Hepatocyte (in vitro differentiated cells): Measurements from ENCODE around the gene IER3.

Experiments used
- EZH2 ChIP-seq: fragments of 200-600 bp; sonication (generic); IDR thresholded peaks from 2 replicates; pipeline ENCODE4 v1.6.1; 2016; ENCODE audit warnings: antibody characterized with exemption, mild to moderate bottlenecking, borderline replicate concordance
- TF ChIP-seq, protein P1 (sequence below): fragments of 200-600 bp; sonication (generic); IDR thresholded peaks from 2 replicates; pipeline ENCODE4 v1.5.1; 2016; ENCODE audit warnings: antibody characterized with exemption, mild to moderate bottlenecking; ENCODE audit not compliant: poor library complexity

DNA sequence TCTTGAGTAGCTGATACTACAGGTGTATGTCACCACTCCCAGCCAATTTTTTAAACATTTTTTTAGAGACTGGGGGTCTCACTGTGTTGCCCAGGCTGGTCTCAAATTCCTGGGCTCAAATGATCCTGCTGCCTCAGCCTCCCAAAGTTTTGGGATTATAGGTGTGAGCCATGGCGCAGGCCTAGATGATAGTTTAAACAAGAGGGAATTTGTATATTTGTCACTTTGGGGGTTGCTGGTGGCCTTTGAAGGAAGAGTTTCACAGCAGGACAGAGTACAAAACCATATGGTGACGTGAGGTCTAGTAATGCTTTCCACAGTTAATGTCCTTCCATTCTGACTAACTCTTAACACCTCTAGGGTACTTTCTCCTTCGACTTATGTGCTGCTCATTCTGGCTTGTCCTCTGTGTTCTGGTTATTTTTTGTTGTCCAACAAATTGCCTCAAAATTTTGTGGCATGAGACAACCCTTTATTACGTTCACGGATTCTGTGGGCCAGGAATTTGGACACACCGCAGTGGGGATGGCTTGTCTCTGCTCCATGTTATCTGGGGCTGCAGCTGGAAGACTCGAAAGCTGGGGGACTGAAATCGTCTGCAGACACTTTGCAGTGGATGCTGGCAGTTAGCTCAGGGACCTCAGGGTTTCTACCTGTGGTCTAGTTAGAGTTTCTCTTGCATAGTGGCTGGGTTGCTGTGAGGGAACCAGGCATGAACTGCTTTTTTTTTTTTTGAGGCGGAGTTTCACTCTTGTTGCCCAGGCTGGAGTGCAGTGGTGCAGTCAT, 23.0 kb upstream of the IER3 start:
- TF ChIP-seq, protein P1, sequence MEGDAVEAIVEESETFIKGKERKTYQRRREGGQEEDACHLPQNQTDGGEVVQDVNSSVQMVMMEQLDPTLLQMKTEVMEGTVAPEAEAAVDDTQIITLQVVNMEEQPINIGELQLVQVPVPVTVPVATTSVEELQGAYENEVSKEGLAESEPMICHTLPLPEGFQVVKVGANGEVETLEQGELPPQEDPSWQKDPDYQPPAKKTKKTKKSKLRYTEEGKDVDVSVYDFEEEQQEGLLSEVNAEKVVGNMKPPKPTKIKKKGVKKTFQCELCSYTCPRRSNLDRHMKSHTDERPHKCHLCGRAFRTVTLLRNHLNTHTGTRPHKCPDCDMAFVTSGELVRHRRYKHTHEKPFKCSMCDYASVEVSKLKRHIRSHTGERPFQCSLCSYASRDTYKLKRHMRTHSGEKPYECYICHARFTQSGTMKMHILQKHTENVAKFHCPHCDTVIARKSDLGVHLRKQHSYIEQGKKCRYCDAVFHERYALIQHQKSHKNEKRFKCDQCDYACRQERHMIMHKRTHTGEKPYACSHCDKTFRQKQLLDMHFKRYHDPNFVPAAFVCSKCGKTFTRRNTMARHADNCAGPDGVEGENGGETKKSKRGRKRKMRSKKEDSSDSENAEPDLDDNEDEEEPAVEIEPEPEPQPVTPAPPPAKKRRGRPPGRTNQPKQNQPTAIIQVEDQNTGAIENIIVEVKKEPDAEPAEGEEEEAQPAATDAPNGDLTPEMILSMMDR = no peak
- TF ChIP-seq EZH2 = no peak
